Astrocyte (in vitro differentiated cells and primary cell): ENCODE results near the gene SHTN1.

Experiments
- EZH2 ChIP-seq: IDR thresholded peaks from 2 replicates; pipeline ENCODE4 v1.6.1; 2012; ENCODE audit warnings: mild to moderate bottlenecking, low read length, inconsistent platforms; ENCODE audit not compliant: insufficient read depth
- TF ChIP-seq, protein P1 (sequence below): IDR thresholded peaks from 2 replicates; pipeline ENCODE4 v1.5.1; 2011; ENCODE audit warnings: low read depth, mild to moderate bottlenecking, inconsistent platforms, low read length, moderate library complexity; ENCODE audit not compliant: insufficient read depth

DNA sequence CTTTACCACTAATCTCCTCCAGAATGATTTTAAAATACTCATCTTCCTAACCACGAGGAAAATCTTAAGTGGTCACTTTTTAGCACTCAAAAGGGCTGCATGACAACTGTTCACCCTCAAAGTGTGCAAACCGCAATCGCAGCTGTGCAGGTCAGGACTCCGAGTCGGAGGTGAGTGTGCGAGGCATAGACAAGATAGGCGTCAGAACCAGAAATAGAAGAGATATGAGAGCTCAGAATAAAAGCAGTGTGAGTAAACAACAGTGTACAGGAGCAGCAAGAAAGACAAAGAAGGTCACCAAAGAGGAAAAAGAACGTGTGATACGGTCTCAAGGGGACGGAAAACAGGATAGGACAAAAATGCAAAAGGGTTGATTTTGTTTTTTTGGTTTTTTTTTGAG lies 173.2 kb downstream of the SHTN1 start:
- TF ChIP-seq, protein P1, sequence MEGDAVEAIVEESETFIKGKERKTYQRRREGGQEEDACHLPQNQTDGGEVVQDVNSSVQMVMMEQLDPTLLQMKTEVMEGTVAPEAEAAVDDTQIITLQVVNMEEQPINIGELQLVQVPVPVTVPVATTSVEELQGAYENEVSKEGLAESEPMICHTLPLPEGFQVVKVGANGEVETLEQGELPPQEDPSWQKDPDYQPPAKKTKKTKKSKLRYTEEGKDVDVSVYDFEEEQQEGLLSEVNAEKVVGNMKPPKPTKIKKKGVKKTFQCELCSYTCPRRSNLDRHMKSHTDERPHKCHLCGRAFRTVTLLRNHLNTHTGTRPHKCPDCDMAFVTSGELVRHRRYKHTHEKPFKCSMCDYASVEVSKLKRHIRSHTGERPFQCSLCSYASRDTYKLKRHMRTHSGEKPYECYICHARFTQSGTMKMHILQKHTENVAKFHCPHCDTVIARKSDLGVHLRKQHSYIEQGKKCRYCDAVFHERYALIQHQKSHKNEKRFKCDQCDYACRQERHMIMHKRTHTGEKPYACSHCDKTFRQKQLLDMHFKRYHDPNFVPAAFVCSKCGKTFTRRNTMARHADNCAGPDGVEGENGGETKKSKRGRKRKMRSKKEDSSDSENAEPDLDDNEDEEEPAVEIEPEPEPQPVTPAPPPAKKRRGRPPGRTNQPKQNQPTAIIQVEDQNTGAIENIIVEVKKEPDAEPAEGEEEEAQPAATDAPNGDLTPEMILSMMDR, result no peak
- TF ChIP-seq EZH2, result no peak
